K562 (cell line): Measurements from ENCODE around the gene TMC2. TPM values are rescaled to one million over a fixed set of nuclear protein-coding genes. Genes with fewer than 3 reads are reported as not detected.

Source experiments
- ARID3A ChIP-seq: IDR thresholded peaks from 2 replicates; pipeline ENCODE4 v1.6.1; 2012; ENCODE audit warnings: low read depth, low read length, improper control_type of control experiment, borderline replicate concordance
- EP300 ChIP-seq: IDR thresholded peaks from 2 replicates; pipeline ENCODE4 v1.6.1; 2012; ENCODE audit warnings: low read length, improper control_type of control experiment
- HDAC8 ChIP-seq: fragments of 450-650 bp; IDR thresholded peaks from 2 replicates; pipeline ENCODE4 v1.6.1; 2016; ENCODE audit warnings: mild to moderate bottlenecking, missing genetic modification characterization, moderate library complexity, missing compliant biosample characterization
- HMGXB4 ChIP-seq: sonication (generic); formaldehyde crosslinking; IDR thresholded peaks from 2 replicates; pipeline ENCODE4 v1.8.1; 2023; ENCODE audit warnings: mild to moderate bottlenecking, missing genetic modification reagents
- JUND ChIP-seq, 2 experiments: IDR thresholded peaks; 2 replicates in 1 of 2; 3 replicates in 1 of 2; pipeline ENCODE4 v1.6.1; 2011; ENCODE audit warnings: borderline replicate concordance in 2 of 2, low read depth in 2 of 2, low read length in 2 of 2, improper control_type of control experiment in 1 of 2, missing biosample characterization in 1 of 2, missing genetic modification characterization in 1 of 2, missing genetic modification reagents in 1 of 2
- NBN ChIP-seq: fragments of 450-650 bp; IDR thresholded peaks from 2 replicates; pipeline ENCODE4 v1.6.1; 2016; ENCODE audit warnings: low read depth, mild to moderate bottlenecking
- NCOA4 ChIP-seq: fragments of 450-650 bp; IDR thresholded peaks from 2 replicates; pipeline ENCODE4 v1.6.1; 2018; ENCODE audit warnings: mild to moderate bottlenecking; ENCODE audit not compliant: partially characterized antibody
- NRF1 ChIP-seq, 2 experiments: fragments of 450-650 bp; IDR thresholded peaks in 1 of 2; conservative IDR thresholded peaks in 1 of 2; 2 replicates each; pipeline ENCODE4 v1.6.1; 2014; ENCODE audit warnings: mild to moderate bottlenecking in 2 of 2
- PREB ChIP-seq: sonication (generic); formaldehyde crosslinking; IDR thresholded peaks from 2 replicates; pipeline ENCODE4 v1.8.1; 2023; ENCODE audit warnings: mild to moderate bottlenecking, missing genetic modification reagents
- SMC3 ChIP-seq: conservative IDR thresholded peaks from 2 replicates; pipeline ENCODE4 v1.6.1; 2011; ENCODE audit warnings: low read depth, low read length, improper control_type of control experiment; ENCODE audit not compliant: insufficient read depth
- SRSF3 ChIP-seq: fragments of 200-400 bp; formaldehyde crosslinking; IDR thresholded peaks from 2 replicates; pipeline ENCODE4 v1.6.1; 2016; ENCODE audit warnings: mild to moderate bottlenecking, low read length, moderate library complexity; ENCODE audit not compliant: insufficient read depth
- TAF9B ChIP-seq: fragments of 450-650 bp; IDR thresholded peaks from 2 replicates; pipeline ENCODE4 v1.6.1; 2018; ENCODE audit warnings: mild to moderate bottlenecking; ENCODE audit not compliant: partially characterized antibody
- TCF7L2 ChIP-seq: fragments of 150-350 bp; IDR thresholded peaks from 2 replicates; pipeline ENCODE4 v1.6.1; 2016; ENCODE audit warnings: low read depth, mild to moderate bottlenecking, low read length, moderate library complexity
- USF2 ChIP-seq: sonication (generic); formaldehyde crosslinking; IDR thresholded peaks from 2 replicates; pipeline ENCODE4 v1.5.0; 2020; ENCODE audit warnings: missing genetic modification reagents
- ZBTB5 ChIP-seq: fragments of 450-650 bp; IDR thresholded peaks from 2 replicates; pipeline ENCODE4 v1.6.1; 2017; ENCODE audit warnings: antibody characterized with exemption
- ZFP30 ChIP-seq: fragments of 250-450 bp; sonication (Bioruptor Pico); IDR thresholded peaks from 2 replicates; pipeline ENCODE4 v1.8.0; 2022; ENCODE audit warnings: moderate library complexity, mild to moderate bottlenecking, inconsistent platforms, borderline replicate concordance
- ZNF311 ChIP-seq: fragments of 250-450 bp; sonication (Bioruptor Pico); IDR thresholded peaks from 2 replicates; pipeline ENCODE4 v1.4.0; 2020; ENCODE audit warnings: mild to moderate bottlenecking, moderate library complexity
- ZNF707 ChIP-seq: fragments of 250-450 bp; sonication (Bioruptor Pico); conservative IDR thresholded peaks from 2 replicates; pipeline ENCODE4 v1.8.0; 2022; ENCODE audit warnings: inconsistent platforms, mild to moderate bottlenecking, moderate library complexity
- polyA plus RNA-seq, 8 experiments: library from polyadenylated mRNA; depleted of rRNA in 4 of 8; stranded (reverse) in 5 of 8; unstranded in 3 of 8; fragments of >200 nt; fragmentation: Nextera tagmentation in 2 of 8; fragmentation: Illumina TruSeq in 1 of 8; extraction: Ambion mirVana in 2 of 8; extraction: Trizol in 1 of 8; gene quantifications; 2 replicates each; pipeline versions ENCODE4 v1.2.1 to v1.2.3, GENCODE V29; 2011 to 2014; ENCODE audit warnings: inconsistent platforms in 1 of 8, missing spikeins in 1 of 8
- total RNA-seq, 7 experiments: library from RNA; depleted of rRNA in 6 of 7; stranded (reverse); fragments of >200 nt in 6 of 7; fragmentation: Illumina TruSeq in 2 of 7; extraction: Trizol in 2 of 7; gene quantifications; 2 replicates each; pipeline versions ENCODE4 v1.2.1 to v1.2.3, GENCODE V29; 2011 to 2021; ENCODE audit warnings: low replicate concordance in 1 of 7

The TMC2 gene
- total and polyA plus RNA-seq, 9 of the 15 experiments (the other 6 are each of a cell fraction or from before 2014, with no cell fraction given) = not detected

GRCh38 chr20:2663887-2664719 is 127.7 kb downstream of the TMC2 start, which contains the start of gene IDH3B (continued):
- TF ChIP-seq PREB (CRISPR knock-in tag) (no peak), ZFP30 (CRISPR knock-in tag) (no peak), EP300 (peak; percentile 25), HDAC8 (tag) (no peak), NRF1 (conservative IDR thresholded peaks at IDR 0.05 in 1 of 2, IDR thresholded peaks at IDR 0.05 in 1 of 2) (peak; percentile 81 to 83), TCF7L2 (no peak), ZNF707 (CRISPR knock-in tag) (no peak), ZNF311 (no peak), SRSF3 (no peak), ZBTB5 (no peak), JUND (IDR thresholded peaks at IDR 0.05; ENCODE audit: borderline replicate concordance, low read depth, low read length) (peak; percentile 56; the same call in 1 of the 2 replicates), JUND (tag; IDR thresholded peaks at IDR 0.05; ENCODE audit: borderline replicate concordance, low read depth, low read length) (no peak), ARID3A (no peak), NCOA4 (no peak), USF2 (CRISPR knock-in tag) (no peak), TAF9B (peak; percentile 78), SMC3 (no peak), NBN (0 out of 2 replicates have a peak, but pooled peaks have one; percentile 26), HMGXB4 (CRISPR knock-in tag) (no peak)
